Measurements from ENCODE around the gene TESK2.
A peak's percentile ranks its signal among the peaks of the same experiment; 100 is the strongest.
"Not testable (repeated sequence)": the region's sequence is repeated elsewhere in the genome, so short reads cannot be mapped to it uniquely, and the experiment has no call there.

Gene TESK2

DNA sequence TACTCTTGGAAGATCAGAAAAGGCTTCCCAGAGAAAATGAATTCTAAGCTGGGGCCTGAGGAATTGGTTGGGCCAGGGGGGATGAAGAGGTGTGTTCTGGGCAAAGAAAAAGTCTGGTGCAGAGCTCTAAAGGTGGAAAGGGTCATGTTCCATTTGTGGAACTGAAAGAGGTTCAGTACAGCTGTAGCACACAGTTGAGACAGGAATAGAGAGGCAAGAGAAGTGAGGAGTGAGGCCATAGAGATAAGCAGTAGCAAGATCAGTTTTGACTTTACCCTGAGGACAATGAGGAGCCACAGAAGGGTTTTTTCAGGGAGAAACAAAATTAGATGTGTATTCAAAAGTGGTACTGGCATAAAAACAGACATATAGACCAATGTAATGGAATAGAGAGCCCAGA lies 120.4 kb downstream of the TESK2 start:
- no peak for DNase-seq

DNA sequence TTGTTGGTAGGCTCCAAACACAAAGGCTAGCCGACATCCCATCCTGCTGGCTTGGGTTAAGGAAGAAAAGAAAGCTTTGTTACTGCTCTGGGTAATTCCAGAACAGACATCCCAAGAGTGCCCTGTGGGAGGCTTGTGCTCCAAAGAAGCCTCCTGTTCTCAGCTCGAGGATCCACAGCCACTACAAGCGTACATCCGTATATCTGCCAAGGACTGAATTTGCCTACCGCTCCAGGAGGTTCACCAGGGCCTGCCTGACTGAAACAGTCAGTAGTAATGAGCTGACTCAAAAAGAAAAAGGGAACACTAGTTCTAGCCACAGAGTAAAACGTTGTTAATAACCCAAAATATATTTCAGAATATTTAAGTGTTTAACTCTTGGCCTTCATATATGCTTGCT lies 125.9 kb downstream of the TESK2 start:
- DNase-seq: no peak

DNA sequence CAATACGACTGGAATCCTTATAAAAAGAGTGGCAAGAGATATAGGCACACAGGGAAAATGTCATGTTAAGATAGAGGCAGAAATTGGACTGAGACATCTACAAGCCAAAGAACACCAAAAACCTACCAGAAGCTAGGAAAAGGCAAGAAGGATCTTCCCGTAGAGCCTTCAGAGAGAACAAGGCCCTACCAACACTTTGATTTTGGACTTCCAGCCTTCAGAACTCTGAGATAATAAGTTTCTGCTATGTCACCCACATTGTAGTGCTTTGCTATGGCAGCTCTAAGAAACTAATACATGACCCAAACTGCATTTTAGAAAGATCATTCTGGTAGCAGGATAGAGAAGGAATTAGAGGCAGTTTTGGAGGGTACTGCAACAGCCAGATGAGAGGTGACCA lies 126.7 kb downstream of the TESK2 start:
- no peak for DNase-seq

DNA sequence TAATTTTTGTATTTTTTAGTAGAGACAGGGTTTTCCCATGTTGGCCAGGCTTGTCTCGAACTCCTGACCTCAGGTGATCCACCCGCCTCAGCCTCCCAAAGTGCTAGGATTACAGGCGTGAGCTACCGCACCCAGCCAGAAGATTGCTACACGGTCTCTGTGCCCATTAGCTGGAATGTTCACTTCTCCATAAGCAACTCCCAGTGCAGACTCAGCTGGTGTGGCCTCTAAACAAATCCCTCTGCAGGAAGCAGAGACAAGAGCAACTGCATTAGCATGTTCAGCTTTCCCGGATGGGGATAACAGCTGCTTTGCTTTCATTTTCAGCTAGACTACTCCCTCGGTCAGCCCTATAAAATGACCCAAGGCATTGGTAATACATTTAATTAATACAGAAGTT lies 130.0 kb downstream of the TESK2 start:
- DNase-seq: not testable (repeated sequence)

DNA sequence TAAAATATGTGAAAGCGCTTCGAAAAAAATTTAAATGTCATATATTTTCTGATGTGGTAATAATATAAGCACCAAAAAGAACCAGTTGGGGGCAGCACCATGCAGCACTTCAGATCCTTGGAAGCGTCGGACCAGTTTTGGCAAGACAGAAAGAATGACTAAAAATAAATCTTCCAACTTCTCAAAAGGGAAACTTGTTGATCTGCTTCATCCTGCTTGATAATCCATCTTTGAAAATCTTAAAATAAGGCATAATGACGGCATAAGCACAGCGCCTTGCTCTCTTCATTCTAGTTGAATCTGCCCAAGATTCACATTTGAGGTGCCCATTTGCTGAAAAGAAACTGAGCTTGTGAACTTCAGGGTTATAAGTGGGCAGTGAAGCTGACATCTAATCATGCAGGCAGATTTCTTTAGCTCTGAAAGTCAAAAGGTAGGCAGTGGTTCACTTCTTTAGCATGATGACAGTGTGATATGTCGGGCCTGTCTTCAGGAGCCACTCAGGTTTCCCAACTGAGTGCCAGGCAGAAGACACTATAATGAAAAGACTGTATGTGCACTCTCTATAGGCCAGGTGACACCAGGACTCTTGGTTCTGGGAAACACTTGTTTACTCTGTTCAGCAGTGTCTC lies 131.0 kb downstream of the TESK2 start:
- no peak for DNase-seq

DNA sequence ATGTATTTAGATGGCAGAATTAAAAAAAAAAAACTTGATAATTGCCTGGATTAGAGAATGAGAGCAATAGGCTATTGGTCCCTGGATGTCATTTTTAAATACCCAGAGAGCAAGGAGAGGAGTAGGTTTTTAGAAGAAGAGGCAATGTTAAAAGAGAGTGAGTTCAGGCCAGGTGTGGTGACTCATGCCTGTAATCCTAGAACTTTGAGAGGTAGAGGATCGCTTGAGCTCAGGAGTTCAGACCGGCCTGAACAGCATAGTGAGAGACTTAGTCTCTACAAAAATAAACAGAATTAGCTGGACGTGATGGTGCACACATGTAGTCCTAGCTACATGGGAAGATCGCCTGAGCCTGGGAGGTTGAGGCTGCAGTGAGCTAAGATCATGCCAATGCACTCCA lies 134.8 kb downstream of the TESK2 start:
- no peak for DNase-seq

DNA sequence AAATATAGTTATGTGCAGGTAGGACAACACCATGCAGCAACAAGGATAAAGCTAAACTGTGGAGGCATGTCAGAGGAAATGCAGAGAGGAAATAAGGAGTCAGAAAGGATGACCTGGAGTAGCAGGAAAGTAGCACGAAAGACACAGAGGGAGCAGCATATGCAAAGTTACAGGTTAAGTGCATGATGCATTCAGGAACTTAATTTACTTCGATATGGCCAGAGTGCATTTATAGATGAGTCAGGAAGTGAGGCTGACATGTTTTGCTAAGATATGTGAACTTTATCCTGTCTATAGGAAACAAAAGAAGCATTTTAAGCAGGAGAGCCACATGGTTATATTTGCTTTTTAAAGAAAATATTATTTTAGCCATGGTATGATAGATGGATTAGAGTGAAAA lies 135.3 kb downstream of the TESK2 start:
- DNase-seq: no peak

DNA sequence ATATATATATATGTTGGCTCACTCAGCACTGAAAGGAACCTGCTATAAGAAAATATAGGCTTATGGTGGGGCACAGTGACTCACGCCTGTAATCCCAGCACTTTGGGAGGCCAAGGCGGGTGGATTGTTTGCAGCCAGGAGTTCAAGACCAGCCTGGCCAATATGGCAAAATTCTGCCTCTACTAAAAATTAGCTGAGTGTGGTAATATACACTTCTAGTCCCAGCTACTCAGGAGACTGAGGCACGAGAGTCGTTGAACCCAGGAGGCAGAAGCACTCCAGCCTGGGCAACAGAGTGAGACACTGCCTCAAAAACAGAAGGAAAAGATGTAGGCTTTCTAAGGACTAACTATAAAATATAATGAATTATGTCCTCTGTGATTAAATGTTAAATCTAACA lies 136.1 kb downstream of the TESK2 start:
- DNase-seq: no peak

DNA sequence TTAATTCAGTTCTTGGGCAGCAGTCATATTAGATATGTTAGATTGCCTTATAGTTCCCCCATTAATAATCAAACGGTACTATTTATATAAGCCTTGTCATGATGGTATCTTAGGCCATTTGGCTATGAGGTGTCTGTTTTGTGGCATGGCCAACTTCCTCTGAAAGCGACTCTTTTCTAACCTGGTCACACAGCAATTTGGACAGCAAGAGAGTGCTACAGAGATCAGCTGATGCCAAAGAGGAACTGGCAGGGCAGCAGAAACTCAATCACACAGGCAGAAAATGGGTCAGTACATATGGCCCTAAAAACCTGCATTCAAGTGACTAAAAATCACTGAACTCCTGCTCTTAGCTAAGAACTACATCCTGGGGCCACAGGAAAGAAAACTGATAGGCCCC lies 137.3 kb downstream of the TESK2 start:
- DNase-seq: no peak

DNA sequence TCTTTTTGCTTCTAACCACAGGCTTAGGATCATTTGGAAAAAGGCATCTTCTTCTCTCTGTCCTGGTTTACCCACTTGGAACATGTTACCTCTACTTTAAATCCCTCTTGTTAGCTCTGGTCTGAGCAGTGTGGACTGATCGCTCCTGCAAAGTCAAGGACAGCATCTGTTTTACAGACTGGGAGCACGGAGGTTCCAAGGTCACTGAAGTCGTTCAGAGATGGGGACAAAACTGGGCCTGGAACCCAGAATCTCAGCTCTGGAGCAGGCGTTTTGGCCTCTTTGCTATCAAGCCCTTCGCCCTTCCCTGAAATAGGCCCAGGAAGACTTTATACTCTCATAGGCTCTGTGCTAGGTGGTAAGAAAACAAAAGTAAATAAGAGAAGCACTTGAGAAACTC lies 139.5 kb downstream of the TESK2 start:
- DNase-seq: no peak

DNA sequence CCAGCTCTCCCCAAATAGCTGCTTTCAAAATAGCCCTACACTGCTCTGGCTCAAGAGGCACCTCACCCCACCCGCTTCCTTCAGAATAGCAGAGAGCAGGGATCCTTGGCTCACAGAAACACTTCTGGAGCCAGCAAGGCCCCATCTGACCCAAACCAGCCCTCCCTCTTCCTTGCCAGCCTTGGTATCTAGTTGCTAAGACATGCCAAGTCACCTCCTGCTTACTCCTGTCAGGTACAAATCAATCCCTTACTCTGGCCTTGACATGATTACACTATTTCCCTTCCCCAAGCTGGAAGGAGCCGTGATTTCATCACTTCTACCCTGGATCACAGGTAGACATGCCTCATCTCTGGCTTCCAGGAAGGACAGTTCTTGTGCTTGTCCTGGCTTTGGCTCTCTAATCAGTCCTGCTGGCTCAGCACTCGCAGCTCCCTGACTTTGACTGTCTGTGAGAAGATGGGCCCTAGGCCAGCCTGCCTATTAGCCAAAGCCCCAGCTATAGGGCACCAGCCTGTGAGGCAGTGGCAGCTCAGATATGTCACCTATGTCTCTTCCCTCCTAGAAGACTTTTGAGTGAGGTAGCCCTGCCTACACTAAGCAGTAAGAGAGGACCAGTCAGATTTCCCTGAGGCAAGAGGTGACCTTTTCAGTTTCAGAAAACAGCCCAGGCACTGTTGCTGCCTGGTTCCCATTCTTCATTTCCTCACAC lies 141.8 kb downstream of the TESK2 start:
- DNase-seq: no peak

DNA sequence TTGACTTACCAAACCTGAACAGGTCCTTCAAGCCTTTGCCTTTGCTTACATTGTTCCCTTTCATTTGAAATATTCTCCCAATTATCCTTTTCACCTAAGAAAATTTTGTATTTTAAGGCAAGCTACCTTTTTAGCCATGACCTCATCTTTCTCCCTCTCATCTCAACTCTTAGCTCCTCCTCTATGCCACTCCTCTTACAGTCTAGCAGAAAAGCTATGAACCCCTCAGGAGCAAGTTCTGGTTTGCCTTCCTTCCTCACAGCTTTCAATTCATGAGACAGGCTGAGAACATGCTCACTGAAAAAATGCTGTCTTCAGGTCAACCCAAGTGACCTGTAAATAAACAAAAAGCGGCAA lies 142.4 kb downstream of the TESK2 start:
- DNase-seq: no peak

DNA sequence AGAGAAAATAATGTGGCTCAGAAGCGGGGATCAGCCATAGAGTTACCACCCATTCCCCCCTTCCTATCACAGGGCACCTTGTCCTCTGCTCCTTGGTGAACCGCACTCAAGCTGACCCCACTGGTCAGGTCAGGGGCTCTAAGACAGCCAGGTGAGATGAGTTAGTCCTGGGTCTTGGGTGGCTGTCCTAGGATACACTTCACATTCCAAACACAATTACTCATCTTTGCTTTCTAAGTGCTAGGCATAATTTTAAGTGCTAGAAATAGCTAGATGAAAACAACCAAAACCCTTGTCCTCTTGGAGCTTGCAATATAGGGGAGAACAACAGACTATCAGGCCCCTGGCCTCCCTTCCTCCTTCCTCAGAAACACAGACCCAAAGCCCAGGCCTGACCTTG lies 142.9 kb downstream of the TESK2 start:
- DNase-seq: no peak

DNA sequence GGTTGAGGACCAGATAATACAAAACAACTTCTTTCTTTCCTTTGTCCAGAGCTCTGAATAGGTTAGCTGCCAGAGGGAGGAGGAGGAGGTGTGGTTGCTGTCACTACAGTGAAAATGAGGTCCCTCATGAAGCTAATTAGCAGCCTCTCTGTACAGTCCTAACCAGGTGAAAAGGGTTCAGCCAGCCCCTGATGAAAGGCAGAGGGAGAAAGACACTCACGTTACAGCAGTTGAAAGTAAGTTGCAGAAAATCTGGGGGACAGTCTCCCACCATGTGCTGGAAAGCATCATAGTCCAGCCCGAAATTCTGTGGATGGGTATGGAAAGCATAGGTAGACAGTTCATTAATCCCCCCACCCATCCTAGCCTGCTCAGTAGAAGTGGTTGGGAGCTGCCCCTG lies 144.5 kb downstream of the TESK2 start:
- no peak for DNase-seq

DNA sequence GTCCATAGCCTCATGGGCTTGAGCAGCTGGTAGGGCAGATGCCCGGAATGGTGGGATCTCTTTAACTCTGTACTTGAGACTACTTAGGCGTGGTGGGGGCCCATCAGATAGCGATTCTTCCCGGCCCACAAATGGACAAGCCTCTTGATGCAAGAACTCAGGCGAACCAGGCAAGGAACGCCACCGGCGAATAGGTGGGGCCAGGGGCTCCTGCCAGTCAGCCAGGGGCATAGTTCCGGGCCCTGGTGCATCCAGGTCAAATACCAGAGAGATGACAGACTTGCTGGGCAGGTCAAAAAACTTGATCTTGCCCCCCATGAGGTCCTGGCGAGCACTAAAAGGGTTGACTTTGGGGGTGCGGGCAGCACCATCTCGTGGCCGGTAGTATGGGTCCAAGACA lies 145.9 kb downstream of the TESK2 start:
- no peak for DNase-seq

DNA sequence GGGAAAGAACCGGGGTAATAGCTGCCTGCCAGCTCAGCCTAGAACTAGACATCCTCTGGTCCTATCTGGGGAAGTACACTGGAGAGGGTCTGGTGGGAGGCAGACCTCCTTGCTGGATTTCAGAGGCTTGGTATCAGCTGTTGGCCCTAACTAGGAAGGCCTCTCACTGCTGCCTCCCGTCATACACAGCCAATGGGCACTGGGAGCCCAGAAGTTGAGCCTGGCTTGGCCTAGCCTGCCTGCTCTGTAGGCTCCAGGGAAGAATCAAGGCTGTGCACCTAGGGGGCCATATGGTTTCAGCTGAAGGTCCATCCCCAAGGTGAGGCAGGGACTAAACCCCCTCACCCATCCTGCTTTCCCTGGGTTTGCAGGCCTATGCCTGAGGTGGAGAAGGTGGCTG lies 146.5 kb downstream of the TESK2 start:
- no peak for DNase-seq

DNA sequence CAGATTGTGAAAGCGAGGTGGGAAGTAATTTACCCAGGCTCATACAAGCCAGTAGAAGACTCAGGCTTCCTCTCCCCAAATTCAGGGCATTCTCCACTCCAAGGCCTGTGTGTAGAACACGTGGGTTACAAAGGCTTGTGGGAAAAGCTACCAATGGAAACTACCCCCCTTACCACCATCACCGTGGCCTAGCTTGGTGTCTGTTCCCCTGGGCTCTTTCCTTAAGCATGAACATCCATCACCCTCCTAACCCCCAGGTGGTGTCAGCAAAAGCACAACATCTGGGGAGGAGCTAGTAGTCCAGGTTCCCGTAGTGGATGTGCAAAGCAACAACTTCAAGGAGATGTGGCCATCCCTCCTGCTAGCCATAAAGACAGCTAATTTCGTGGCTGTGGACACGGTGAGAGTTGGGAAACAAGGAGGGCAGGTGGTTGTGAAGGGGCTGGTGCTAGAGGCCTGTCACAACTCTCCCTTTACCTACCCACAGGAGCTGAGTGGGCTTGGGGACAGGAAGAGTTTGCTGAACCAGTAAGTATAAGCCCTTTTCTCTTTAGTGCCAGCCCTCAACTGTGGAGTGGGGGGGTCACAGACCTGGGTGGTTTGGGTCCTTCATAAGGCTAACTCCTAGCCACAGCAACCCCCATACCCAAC lies 150.0 kb downstream of the TESK2 start:
- no peak for DNase-seq

DNA sequence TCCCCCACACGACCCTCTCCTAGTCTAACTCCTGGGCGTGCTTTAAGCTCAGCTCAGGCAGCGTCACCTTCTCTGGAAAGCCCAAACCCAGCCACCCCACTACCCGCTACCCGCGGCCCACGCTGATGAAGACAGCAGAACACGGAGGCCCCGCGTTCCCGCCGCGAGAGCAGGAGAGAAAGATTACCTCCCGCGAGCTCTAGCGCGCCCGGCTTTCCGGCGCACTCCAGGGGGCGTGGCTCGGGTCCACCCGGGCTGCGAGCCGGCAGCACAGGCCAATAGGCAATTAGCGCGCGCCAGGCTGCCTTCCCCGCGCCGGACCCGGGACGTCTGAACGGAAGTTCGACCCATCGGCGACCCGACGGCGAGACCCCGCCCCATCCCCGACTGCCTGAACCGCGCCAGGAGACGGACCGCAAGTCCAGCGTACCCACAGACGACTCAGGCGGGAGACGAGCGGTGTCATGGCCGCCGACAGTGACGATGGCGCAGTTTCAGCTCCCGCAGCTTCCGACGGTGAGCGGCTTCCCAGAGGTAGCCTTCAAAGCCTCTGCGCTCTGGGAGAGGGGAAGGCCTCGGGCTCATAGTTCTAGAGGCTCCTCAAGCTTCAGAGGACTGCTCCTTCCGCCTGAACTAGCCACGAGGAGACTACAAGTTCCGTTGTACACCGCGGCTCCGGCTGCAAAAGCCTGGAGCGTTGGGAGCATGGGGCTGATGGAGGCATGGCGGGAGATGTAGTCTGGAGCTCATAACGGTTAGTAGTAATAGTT lies 151.0 kb downstream of the TESK2 start, which contains the start of the genes MUTYH and TOE1:
Gene MUTYH, minus strand, starts transcription at position 652 of the 770 bp plus-strand sequence. CDS start 5,935 bp downstream, outside the sequence.
Gene TOE1, plus strand, starts transcription at position 382 of the 770 bp plus-strand sequence. Its CDS starts 83 bp downstream, at position 465.
- DNase-seq: peak; percentile 90

DNA sequence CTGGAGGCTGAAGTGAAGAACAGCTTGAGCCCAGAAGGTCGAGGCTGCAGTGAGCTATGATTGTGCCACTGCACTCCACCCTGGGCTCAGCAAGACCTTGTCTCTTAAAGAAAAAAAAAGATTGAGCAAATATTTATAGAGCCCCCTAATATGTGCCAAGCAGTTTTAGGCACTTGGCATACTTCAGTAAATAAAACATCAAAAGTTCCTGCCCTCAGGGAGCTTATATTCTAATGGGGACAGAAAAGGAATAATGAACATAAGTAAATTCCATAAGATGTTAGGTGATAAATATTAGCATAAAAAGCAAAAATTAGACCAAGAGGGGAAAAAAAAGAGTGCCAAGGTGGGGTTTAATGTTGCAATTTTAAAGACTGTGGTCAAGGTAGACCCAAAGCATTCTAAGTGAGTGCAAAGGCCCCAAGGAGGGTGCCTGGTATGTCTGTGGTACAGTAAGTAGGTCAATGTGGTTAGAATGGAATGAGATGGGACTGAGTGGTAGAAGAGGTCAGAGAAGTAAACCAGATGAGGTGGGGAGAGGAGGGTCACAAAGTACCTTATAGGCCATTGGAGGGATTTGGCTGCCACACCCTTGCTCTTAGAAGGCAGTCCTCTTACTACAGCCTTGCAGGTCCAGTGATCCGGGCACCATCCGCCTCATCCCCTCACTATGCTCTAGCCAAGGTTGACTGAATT lies 153.2 kb downstream of the TESK2 start:
- no peak for DNase-seq

DNA sequence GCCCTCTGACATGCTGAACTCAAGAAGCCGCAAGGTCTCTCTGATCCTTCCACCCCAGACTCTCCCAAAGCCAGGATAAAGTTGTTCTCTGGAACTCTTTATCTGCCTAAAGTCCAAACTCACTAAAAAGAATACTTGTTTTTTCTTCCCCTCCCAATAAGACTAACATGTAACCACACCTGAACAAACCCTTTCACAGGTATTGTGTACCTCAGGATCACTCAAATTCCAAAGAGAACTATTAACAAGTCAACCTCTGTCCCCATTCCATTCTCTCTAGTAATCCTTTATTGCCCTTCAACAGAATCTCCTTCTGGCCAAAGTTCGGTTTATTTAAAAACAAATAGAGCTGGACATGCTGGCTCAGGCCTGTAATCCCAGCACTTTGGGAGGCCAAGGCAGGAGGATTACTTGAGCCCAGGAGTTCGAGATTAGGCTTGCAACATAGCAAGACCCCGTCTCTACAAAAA lies 155.1 kb downstream of the TESK2 start:
- DNase-seq: no peak

DNA sequence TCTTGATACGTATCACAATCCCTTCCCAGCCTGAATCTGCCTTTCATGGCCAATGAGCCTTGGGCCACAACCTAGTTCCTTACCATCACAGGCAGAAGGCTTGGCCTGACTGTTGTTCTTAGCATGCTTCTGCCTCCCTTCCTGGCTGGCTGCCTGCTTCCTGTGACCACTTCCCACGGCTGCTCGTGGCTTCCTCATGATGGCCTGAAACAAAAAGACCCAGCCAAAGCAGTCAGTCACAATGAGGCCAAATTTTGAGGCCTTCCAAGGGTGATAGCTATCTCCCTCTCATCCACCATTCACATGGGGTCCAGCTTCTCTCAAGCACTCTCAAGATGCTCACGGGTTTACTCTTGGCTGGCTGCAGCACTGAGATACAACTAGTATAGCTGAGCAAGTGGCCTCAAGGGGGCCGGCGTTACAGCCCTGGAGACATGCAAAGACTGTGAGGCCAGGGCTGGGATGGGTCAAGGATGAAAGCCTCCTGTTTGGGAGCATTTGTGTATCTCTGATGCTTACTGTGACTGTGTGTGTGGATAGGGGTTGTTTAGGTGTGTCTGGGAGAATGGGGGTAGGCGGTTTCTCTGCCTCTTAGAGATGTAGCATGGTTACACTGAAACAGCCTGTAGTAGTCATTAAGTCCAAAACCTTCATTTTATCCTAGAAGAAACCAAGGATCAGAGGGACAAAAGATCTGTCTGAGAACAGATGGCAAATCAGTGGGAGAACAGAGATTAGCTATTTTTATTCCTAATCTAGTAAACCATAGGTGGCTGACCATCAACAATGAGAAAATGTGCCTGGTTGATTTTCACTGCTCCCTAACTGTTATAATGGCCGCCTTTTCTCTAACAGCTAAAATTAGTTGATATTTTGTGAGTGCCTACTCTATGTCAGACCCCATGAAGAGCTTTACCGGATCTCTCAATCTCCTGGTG lies 156.4 kb downstream of the TESK2 start:
- no peak for DNase-seq

DNA sequence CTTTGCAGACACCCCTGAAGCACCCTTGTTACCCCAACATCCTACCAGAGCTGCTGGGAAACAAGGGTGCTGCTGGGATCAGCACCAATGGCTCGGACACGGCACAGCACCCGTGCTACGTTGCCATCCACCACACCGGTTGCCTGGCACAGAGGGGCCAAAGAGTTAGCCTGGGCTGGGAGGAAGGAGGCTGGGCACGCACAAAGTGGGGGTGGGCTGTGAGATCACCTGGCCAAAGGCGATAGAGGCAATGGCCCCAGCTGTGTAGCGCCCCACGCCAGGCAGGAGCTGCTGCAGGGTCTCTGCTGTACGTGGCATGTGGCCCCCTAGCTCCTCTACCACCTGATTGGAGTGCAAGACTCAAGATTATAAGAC lies 158.6 kb downstream of the TESK2 start:
- no peak for DNase-seq

Measured in activated T-cell treated with anti-CD3 and anti-CD28 coated beads, Interleukin-2, amount 50 U/mL, for 1 hour (primary cell).